Testis (tissue), 3 donors: ENCODE data around the gene AZU1. TPM values are rescaled to one million over a fixed set of nuclear protein-coding genes. Genes with fewer than 3 reads are reported as not detected.
A peak's percentile ranks its signal among the peaks of the same experiment; 100 is the strongest.

ENCODE experiments used
- DNase-seq: peaks from one replicate; pipeline ENCODE4 v3.0.0-alpha.2; 2019
- H3K27ac ChIP-seq, 2 donors: fragments of 200-600 bp; sonication (generic); one replicate each; pipeline ENCODE4 v1.5.1; 2019
- H3K27me3 ChIP-seq: fragments of 200-600 bp; sonication (generic); one replicate; pipeline ENCODE4 v1.5.1; 2019
- H3K36me3 ChIP-seq: fragments of 200-600 bp; sonication (generic); one replicate; pipeline ENCODE4 v1.5.1; 2017; ENCODE audit warnings: low read depth; ENCODE audit errors: missing control alignments
- H3K4me1 ChIP-seq: fragments of 200-600 bp; sonication (generic); one replicate; pipeline ENCODE4 v1.5.1; 2019
- H3K4me3 ChIP-seq, 2 donors: fragments of 200-600 bp; sonication (generic); one replicate each; pipeline ENCODE4 v1.5.1; 2017 to 2019
- H3K9me3 ChIP-seq: fragments of 200-600 bp; sonication (generic); one replicate; pipeline ENCODE4 v1.5.1; 2017
- POLR2A ChIP-seq: fragments of 450-650 bp; IDR thresholded peaks from one replicate; pipeline ENCODE4 v1.6.1; 2017; ENCODE audit warnings: antibody characterized with exemption, mild to moderate bottlenecking, moderate library complexity
- WGBS, 2 donors: methylation state at CpG; one replicate each; pipeline ENCODE4 v1.1.5; 2018; 5-methylcytosine and 5-hydroxymethylcytosine counted together
- intact Hi-C: fragments of 100-400 bp; cut with DNase I; formaldehyde crosslinking; loops from one replicate; pipeline ENCODE4 v1.15.1; 2023; ENCODE audit warnings: low total_unique reads
- polyA plus RNA-seq: library from polyadenylated mRNA; stranded (reverse); fragments of 350-450 nt; fragmentation: Illumina TruSeq; extraction: RNeasy Lipid Tissue Mini Kit (QIAGEN cat#74804); gene quantifications from one replicate; pipeline ENCODE4 v1.2.3, GENCODE V29; 2014; ENCODE audit warnings: low read depth, low replicate concordance; ENCODE audit not compliant: insufficient read depth
- total RNA-seq, 2 donors: library from RNA; depleted of rRNA; stranded (reverse); fragments of >200 nt; gene quantifications; one replicate each; pipeline ENCODE4 v1.2.3, GENCODE V29; 2016
- TF ChIP-seq, protein P1 (sequence below), 3 experiments: fragments of 450-650 bp in 2 of 3; fragments of 200-600 bp in 1 of 3; sonication (generic) in 1 of 3; IDR thresholded peaks; one replicate each; pipeline ENCODE4 v1.5.1; 2016 to 2019; ENCODE audit warnings: antibody characterized with exemption in 3 of 3, mild to moderate bottlenecking in 2 of 3, moderate library complexity in 1 of 3

The AZU1 gene
- total and polyA plus RNA-seq, 3 donors from 2014 or later: 1.4 to 5.8 (median 5.4) TPM

- no peaks in the 10 kb centered on the region for H3K36me3 ChIP-seq
- WGBS, 2 donors: 29 to 45% methylated on average over 25 to 26 of the region's 28 CpGs
- TF ChIP-seq, protein P1, sequence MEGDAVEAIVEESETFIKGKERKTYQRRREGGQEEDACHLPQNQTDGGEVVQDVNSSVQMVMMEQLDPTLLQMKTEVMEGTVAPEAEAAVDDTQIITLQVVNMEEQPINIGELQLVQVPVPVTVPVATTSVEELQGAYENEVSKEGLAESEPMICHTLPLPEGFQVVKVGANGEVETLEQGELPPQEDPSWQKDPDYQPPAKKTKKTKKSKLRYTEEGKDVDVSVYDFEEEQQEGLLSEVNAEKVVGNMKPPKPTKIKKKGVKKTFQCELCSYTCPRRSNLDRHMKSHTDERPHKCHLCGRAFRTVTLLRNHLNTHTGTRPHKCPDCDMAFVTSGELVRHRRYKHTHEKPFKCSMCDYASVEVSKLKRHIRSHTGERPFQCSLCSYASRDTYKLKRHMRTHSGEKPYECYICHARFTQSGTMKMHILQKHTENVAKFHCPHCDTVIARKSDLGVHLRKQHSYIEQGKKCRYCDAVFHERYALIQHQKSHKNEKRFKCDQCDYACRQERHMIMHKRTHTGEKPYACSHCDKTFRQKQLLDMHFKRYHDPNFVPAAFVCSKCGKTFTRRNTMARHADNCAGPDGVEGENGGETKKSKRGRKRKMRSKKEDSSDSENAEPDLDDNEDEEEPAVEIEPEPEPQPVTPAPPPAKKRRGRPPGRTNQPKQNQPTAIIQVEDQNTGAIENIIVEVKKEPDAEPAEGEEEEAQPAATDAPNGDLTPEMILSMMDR (IDR thresholded peaks at IDR 0.05): no peak
- no peak for TF ChIP-seq POLR2A
Observed at GRCh38 chr19:802498-803098, 25.0 kb upstream of the AZU1 start.

DNA sequence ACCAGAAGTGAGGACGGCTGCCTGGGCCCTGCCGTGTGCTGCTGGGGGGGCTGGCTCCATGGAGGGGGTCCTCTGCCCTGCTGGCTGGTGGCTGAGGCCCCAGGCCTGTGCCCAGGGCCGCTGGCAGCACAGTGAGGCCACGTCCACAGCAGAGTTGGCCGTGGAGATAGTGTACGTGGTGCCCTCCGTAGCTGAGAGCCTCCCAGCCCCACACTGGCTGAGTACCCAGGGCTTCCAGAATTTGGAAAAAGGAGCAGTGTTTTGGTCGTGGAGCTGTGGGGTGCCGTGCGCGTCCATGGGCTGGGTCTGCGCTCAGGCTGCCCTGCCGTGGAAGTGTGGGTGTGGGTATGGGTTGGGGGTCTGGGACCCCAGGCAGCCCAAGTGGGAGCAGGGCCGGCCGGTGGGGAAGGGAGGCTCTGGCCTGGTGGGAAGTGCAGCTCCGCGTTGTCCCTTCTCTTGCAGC is 24.5 kb upstream of the AZU1 start:
- Histone ChIP-seq H3K4me1 (peaks cover 60% of the 10 kb centered on the region), H3K36me3 (no peaks in the 10 kb centered on the region), H3K27me3 (no peaks in the 10 kb centered on the region), H3K27ac (peak overlapping the region in 1 of 2 donors; percentile 51), H3K4me3 (no peak overlapping the region), H3K9me3 (no peaks in the 10 kb centered on the region)
- WGBS, 2 donors: 66 to 82% methylated on average over 15 to 17 of the region's 17 CpGs
- TF ChIP-seq, protein P1 (IDR thresholded peaks at IDR 0.05): no peak
- no peak for TF ChIP-seq POLR2A
- DNase-seq: no peak
- intact Hi-C loops: no loop called here

More at GRCh38 chr19:802498-803098, 25.0 kb upstream of the AZU1 start:
- intact Hi-C loops: no loop called here
- H3K9me3 ChIP-seq: no peaks in the 10 kb centered on the region
- H3K4me3 ChIP-seq: no peak overlapping the region
- H3K27ac ChIP-seq: peak overlapping the region; percentile 24 to 51
- DNase-seq: no peak
- H3K4me1 ChIP-seq: peaks cover 60% of the 10 kb centered on the region
- no peaks in the 10 kb centered on the region for H3K27me3 ChIP-seq

DNA sequence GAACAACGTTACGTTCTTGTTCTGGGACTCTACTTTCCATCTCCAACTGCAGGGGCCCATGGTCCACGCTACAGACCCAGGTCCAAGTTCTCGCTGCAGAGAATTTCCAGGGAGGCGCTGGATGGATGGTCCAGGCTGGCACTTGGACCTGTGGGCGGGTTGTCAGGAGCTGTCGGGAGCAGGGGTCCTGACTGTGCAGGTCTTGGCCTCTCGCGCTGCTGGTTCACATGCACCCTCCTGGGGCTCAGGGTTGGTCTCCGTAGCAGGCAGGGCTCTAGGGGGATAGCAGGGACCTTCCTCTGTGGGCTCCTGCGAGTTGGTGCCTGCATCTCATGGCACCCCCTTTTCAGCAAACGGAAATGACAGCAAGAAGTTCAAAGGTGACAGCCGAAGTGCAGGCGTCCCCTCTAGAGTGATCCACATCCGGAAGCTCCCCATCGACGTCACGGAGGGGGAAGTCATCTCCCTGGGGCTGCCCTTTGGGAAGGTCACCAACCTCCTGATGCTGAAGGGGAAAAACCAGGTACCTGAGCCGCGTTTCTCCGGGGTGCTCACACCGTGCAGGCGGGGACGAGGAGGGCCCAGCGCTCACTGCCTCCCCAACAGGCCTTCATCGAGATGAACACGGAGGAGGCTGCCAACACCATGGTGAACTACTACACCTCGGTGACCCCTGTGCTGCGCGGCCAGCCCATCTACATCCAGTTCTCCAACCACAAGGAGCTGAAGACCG is 23.8 kb upstream of the AZU1 start:
- intact Hi-C loops: no loop called here
- H3K36me3 ChIP-seq: no peaks in the 10 kb centered on the region
- DNase-seq: no peak
- no peak overlapping the region for H3K27ac ChIP-seq
- peaks cover 55% of the 10 kb centered on the region for H3K4me1 ChIP-seq
- WGBS, 2 donors: 74 to 78% methylated on average over 21 to 31 of the region's 31 CpGs
- no peaks in the 10 kb centered on the region for H3K27me3 ChIP-seq
- TF ChIP-seq, protein P1 (IDR thresholded peaks at IDR 0.05): no peak
- no peak for TF ChIP-seq POLR2A
- no peaks in the 10 kb centered on the region for H3K9me3 ChIP-seq
- no peak overlapping the region for H3K4me3 ChIP-seq

GRCh38 chr19:804419-805165 is 23.0 kb upstream of the AZU1 start:
- 89 to 90% methylated on average over 27 to 53 of the region's 53 CpGs for WGBS, 2 donors
- no peak for DNase-seq

More at GRCh38 chr19:804419-805165, 23.0 kb upstream of the AZU1 start:
- H3K27me3 ChIP-seq: no peaks in the 10 kb centered on the region
- TF ChIP-seq, protein P1 (IDR thresholded peaks at IDR 0.05): no peak
- TF ChIP-seq POLR2A: no peak
- no peaks in the 10 kb centered on the region for H3K36me3 ChIP-seq
- H3K4me1 ChIP-seq: peaks cover 48% of the 10 kb centered on the region
- H3K9me3 ChIP-seq: no peaks in the 10 kb centered on the region
- intact Hi-C loops: no loop called here
- H3K27ac ChIP-seq: no peak overlapping the region
- H3K4me3 ChIP-seq: no peak overlapping the region
